Vagina (tissue), 2 donors: ENCODE results near the gene TAGLN3.

ENCODE experiments used
- POLR2A ChIP-seq, 2 donors: fragments of 450-650 bp; IDR thresholded peaks; one replicate each; pipeline ENCODE4 v1.6.1; 2017; ENCODE audit warnings: antibody characterized with exemption in 2 of 2, mild to moderate bottlenecking in 2 of 2, moderate library complexity in 2 of 2
- TF ChIP-seq, protein P1 (sequence below), 3 experiments: fragments of 450-650 bp in 2 of 3; fragments of 200-600 bp in 1 of 3; sonication (generic) in 1 of 3; IDR thresholded peaks; one replicate each; pipeline ENCODE4 v1.5.1; 2017 to 2019; ENCODE audit warnings: antibody characterized with exemption in 3 of 3, mild to moderate bottlenecking in 2 of 3, moderate library complexity in 2 of 3

DNA sequence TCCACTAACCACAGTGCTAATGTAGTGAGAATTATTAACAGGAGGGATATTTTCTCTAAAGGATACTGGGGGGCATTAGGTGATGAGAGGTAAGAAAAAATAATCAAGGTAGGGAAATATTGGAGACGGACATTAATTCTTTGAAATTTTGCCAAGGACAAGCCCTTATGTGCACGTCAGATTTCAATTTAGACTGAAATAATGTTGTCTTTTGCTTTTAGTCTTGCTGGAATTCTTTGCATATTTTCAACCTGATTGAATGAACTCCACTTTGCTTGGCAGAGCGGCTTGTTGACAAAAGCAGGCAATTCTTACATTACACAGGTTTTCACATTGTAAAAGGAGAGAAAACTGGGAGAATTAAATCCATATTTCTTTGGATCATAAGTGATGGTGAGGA lies 62.4 kb downstream of the TAGLN3 start:
- TF ChIP-seq, protein P1, sequence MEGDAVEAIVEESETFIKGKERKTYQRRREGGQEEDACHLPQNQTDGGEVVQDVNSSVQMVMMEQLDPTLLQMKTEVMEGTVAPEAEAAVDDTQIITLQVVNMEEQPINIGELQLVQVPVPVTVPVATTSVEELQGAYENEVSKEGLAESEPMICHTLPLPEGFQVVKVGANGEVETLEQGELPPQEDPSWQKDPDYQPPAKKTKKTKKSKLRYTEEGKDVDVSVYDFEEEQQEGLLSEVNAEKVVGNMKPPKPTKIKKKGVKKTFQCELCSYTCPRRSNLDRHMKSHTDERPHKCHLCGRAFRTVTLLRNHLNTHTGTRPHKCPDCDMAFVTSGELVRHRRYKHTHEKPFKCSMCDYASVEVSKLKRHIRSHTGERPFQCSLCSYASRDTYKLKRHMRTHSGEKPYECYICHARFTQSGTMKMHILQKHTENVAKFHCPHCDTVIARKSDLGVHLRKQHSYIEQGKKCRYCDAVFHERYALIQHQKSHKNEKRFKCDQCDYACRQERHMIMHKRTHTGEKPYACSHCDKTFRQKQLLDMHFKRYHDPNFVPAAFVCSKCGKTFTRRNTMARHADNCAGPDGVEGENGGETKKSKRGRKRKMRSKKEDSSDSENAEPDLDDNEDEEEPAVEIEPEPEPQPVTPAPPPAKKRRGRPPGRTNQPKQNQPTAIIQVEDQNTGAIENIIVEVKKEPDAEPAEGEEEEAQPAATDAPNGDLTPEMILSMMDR (IDR thresholded peaks at IDR 0.05) = no peak
- no peak for TF ChIP-seq POLR2A (IDR thresholded peaks at IDR 0.05)
